PC-9 (cell line): ENCODE results near the gene NCOR2.

ENCODE experiments used
- EZH2 ChIP-seq: fragments of 200-600 bp; sonication (generic); IDR thresholded peaks from 2 replicates; pipeline ENCODE4 v1.8.0; 2017; ENCODE audit warnings: antibody characterized with exemption, low read depth
- TF ChIP-seq, protein P1 (sequence below): fragments of 200-600 bp; sonication (generic); conservative IDR thresholded peaks from 2 replicates; pipeline ENCODE4 v1.6.1; 2017; ENCODE audit warnings: mixed run types, antibody characterized with exemption, mild to moderate bottlenecking, moderate library complexity

DNA sequence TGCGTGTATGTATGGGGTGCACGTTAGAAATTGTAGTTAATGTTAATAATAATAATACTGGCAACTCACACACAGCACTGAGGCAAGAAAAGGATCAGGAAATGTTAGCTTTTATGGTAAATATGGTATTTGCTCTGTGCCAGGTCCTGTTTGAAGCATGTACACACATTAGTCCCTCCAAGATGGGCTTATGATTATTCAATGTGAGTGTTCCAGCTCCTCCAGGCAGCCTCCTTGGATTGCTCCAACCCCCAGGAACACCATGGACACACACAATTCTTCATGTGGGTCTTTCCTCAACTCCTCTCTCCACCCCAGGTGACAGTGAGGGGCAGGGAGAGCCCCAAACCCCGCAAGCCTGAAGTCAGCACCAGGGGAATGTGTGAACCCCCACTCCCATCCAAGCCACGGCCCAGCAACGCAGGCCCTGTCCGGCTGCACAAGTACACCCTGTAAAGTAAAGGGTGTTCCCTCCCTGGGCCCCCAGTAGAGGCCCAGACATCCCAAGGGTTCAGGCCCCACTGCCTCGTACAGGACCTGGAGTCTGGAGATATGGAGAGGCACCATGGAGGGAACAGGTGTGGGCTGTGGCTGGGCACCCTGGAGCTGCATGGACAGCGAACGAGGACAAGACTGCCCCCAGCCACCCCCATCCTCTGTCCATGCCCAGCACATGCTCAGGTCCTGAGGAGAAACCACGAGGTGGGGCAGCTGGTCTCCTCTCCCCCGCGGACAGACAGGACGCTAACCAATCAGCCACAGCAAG lies 41.3 kb downstream of the NCOR2 start:
- TF ChIP-seq, protein P1, sequence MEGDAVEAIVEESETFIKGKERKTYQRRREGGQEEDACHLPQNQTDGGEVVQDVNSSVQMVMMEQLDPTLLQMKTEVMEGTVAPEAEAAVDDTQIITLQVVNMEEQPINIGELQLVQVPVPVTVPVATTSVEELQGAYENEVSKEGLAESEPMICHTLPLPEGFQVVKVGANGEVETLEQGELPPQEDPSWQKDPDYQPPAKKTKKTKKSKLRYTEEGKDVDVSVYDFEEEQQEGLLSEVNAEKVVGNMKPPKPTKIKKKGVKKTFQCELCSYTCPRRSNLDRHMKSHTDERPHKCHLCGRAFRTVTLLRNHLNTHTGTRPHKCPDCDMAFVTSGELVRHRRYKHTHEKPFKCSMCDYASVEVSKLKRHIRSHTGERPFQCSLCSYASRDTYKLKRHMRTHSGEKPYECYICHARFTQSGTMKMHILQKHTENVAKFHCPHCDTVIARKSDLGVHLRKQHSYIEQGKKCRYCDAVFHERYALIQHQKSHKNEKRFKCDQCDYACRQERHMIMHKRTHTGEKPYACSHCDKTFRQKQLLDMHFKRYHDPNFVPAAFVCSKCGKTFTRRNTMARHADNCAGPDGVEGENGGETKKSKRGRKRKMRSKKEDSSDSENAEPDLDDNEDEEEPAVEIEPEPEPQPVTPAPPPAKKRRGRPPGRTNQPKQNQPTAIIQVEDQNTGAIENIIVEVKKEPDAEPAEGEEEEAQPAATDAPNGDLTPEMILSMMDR = no peak
- TF ChIP-seq EZH2 = no peak
